Aorta (tissue), 5 donors: ENCODE data around the gene SLC9A9. TPM values are rescaled to one million over a fixed set of nuclear protein-coding genes. Genes with fewer than 3 reads are reported as not detected.

ENCODE experiments used
- ATAC-seq: fragments of 200-7000 bp; cut with Tn5 transposase; one replicate; pipeline ENCODE4 v1.9.1; 2022; ENCODE audit warnings: moderate library complexity; ENCODE audit not compliant: low FRiP score
- DNase-seq, 2 donors: peaks; one replicate each; pipeline ENCODE4 v3.0.0-alpha.2; 2020
- H3K27ac ChIP-seq, 2 donors: one replicate each; pipeline ENCODE4 v1.5.1; 2013; ENCODE audit warnings: low read length in 2 of 2, mild to moderate bottlenecking in 2 of 2, moderate library complexity in 2 of 2, control low read depth in 1 of 2, inconsistent platforms in 1 of 2, low read depth in 1 of 2
- H3K27me3 ChIP-seq, 2 donors: one replicate each; pipeline ENCODE4 v1.6.1; 2013; ENCODE audit warnings: control low read depth in 1 of 2, low read length in 1 of 2, mild to moderate bottlenecking in 1 of 2, moderate library complexity in 1 of 2; ENCODE audit not compliant: insufficient read depth in 2 of 2, control insufficient read depth in 1 of 2
- H3K36me3 ChIP-seq, 2 donors: one replicate each; pipeline ENCODE4 v1.6.1; 2013; ENCODE audit warnings: control low read depth in 1 of 2, low read length in 1 of 2, mild to moderate bottlenecking in 1 of 2; ENCODE audit not compliant: insufficient read depth in 2 of 2, control insufficient read depth in 1 of 2
- H3K4me1 ChIP-seq, 2 donors: one replicate each; pipeline ENCODE4 v1.6.1; 2013; ENCODE audit warnings: low read length in 2 of 2, control low read depth in 1 of 2, mild to moderate bottlenecking in 1 of 2, moderate library complexity in 1 of 2; ENCODE audit not compliant: insufficient read depth in 2 of 2, control insufficient read depth in 1 of 2
- H3K4me3 ChIP-seq, 2 donors: one replicate each; pipeline ENCODE4 v1.5.1; 2013; ENCODE audit warnings: low read length in 2 of 2, control low read depth in 1 of 2, mild to moderate bottlenecking in 1 of 2
- H3K9me3 ChIP-seq: one replicate; pipeline ENCODE4 v1.6.1; 2013; ENCODE audit warnings: mild to moderate bottlenecking, low read length; ENCODE audit not compliant: control insufficient read depth
- WGBS, 2 donors: extraction: QIAGEN DNeasy Blood & Tissue Kit; methylation state at CpG; one replicate each; pipeline ENCODE4 v1.1.7; 2013; 5-methylcytosine and 5-hydroxymethylcytosine counted together
- intact Hi-C, 2 donors: fragments of 100-400 bp; cut with DNase I; formaldehyde crosslinking; loops; one replicate each; pipeline versions ENCODE4 v1.14.2 to v1.15.0; 2022
- polyA plus RNA-seq, 2 donors: library from polyadenylated mRNA; stranded (reverse); fragments of 200-250 nt; gene quantifications; one replicate each; pipeline ENCODE4 v1.2.3, GENCODE V29; 2013
- total RNA-seq, 2 donors: library from RNA; stranded (reverse); fragmentation: NEBNext Ultra II Directional; extraction: Animal tissue kit (Norgen Biotek cat#: 25700); gene quantifications; one replicate each; pipeline ENCODE4 v1.2.1, GENCODE V29; 2021
- donor health status: healthy with polysubstance abuse.
- donor health status: Bipolar disorder and iron deficiency.
- donor health status: DM: no; HTN: no; CAD: no.
- donor health status: DM: no; HTN: no; CAD: no.
- donor health status: DM: yes; HTN: yes; CAD: no.

The SLC9A9 gene
- total and polyA plus RNA-seq, 4 donors: 7.3 to 45.8 (median 12.5) TPM

- intact Hi-C loops: no loop called here
- H3K4me1 ChIP-seq: no peaks in the 10 kb centered on the region
Measured at GRCh38 chr3:143597774-143598652, 250.3 kb downstream of the SLC9A9 start.

GRCh38 chr3:143596957-143597642, 251.2 kb downstream of the SLC9A9 start:
- no peaks in the 10 kb centered on the region for H3K36me3 ChIP-seq
- ATAC-seq (no peak), DNase-seq (no peak)
- 90 to 92% methylated on average over 18 of the region's 18 CpGs for WGBS, 2 donors
- no peak overlapping the region for H3K27ac ChIP-seq
- H3K27me3 ChIP-seq: no peaks in the 10 kb centered on the region
- no peak overlapping the region for H3K4me3 ChIP-seq
- intact Hi-C loops: no loop called here
- H3K9me3 ChIP-seq: no peaks in the 10 kb centered on the region
- no peaks in the 10 kb centered on the region for H3K4me1 ChIP-seq

More at GRCh38 chr3:143597774-143598652, 250.3 kb downstream of the SLC9A9 start:
- no peaks in the 10 kb centered on the region for H3K27me3 ChIP-seq
- WGBS, 2 donors: 86 to 89% methylated on average over 17 of the region's 17 CpGs
- no peak overlapping the region for H3K4me3 ChIP-seq
- no peak overlapping the region for H3K27ac ChIP-seq
- H3K36me3 ChIP-seq: no peaks in the 10 kb centered on the region
- ATAC-seq (no peak), DNase-seq (no peak)
- no peaks in the 10 kb centered on the region for H3K9me3 ChIP-seq

- no peaks in the 10 kb centered on the region for H3K4me1 ChIP-seq
Measured at GRCh38 chr3:143595456-143596077, 252.7 kb downstream of the SLC9A9 start.

GRCh38 chr3:143594206-143594605, 254.1 kb downstream of the SLC9A9 start:
- ATAC-seq (no peak), DNase-seq (no peak)
- no peak overlapping the region for H3K4me3 ChIP-seq
- H3K27ac ChIP-seq: no peak overlapping the region
- H3K4me1 ChIP-seq: no peaks in the 10 kb centered on the region
- H3K27me3 ChIP-seq: no peaks in the 10 kb centered on the region
- 86 to 87% methylated on average over 3 of the region's 3 CpGs for WGBS, 2 donors
- no peaks in the 10 kb centered on the region for H3K9me3 ChIP-seq
- intact Hi-C loops: no loop called here
- no peaks in the 10 kb centered on the region for H3K36me3 ChIP-seq

More at GRCh38 chr3:143595456-143596077, 252.7 kb downstream of the SLC9A9 start:
- intact Hi-C loops: no loop called here
- Histone ChIP-seq H3K36me3 (no peaks in the 10 kb centered on the region), H3K4me3 (no peak overlapping the region), H3K27me3 (no peaks in the 10 kb centered on the region), H3K9me3 (no peaks in the 10 kb centered on the region), H3K27ac (no peak overlapping the region)
- 82 to 83% methylated on average over 3 of the region's 3 CpGs for WGBS, 2 donors
- DNase-seq (no peak), ATAC-seq (no peak)

GRCh38 chr3:143590660-143591059, 257.6 kb downstream of the SLC9A9 start:
- Histone ChIP-seq H3K27ac (no peak overlapping the region), H3K36me3 (no peaks in the 10 kb centered on the region), H3K9me3 (no peaks in the 10 kb centered on the region), H3K4me3 (no peak overlapping the region), H3K4me1 (no peaks in the 10 kb centered on the region), H3K27me3 (no peaks in the 10 kb centered on the region)
- no peak for ATAC-seq
- no peak for DNase-seq
- intact Hi-C loops: no loop called here
- WGBS, 2 donors: 79 to 81% methylated on average over 3 of the region's 3 CpGs

- H3K27ac ChIP-seq: no peak overlapping the region
- ATAC-seq: no peak
Measured at GRCh38 chr3:143586576-143586975, 261.7 kb downstream of the SLC9A9 start.

DNA sequence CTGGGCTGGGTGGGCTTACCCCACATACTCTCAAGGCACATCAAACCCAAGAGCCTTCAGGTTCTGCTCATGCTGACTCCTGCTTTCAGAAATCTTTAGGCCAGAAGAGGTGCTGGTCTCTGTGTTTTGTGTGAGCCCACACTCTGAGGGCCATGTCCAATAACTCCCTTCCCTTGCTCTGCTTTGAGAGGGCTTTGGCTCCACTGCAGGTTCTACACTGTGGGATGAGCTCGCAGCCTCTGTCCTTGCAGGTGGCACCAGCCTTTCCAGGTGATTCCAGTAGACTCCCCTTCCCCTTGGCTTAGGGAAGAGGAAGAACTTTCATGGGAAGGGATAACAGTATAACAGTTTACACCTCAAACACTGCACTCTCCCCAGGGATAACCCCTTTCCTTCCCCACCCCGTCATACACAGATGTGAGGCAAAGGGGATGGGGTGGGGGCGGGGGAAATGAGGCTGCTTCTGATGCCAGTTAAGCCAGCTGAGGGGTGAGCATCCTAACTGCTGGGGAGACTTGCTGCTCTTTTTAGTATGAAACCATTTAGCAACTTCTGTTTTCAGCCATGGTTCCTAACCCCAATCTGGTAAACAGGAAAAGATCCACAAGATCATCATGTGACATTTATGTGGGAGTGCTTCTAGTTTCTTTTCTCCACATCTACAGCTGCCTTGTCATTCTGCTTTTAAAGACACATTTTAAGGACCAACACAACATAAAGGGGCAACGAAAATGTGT, 262.4 kb downstream of the SLC9A9 start:
- no peaks in the 10 kb centered on the region for H3K9me3 ChIP-seq
- intact Hi-C loops: no loop called here

More at GRCh38 chr3:143586576-143586975, 261.7 kb downstream of the SLC9A9 start:
- H3K9me3 ChIP-seq: no peaks in the 10 kb centered on the region
- intact Hi-C loops: no loop called here
- H3K4me1 ChIP-seq: no peaks in the 10 kb centered on the region
- no peaks in the 10 kb centered on the region for H3K27me3 ChIP-seq
- no peak overlapping the region for H3K4me3 ChIP-seq
- WGBS, 2 donors: 41 to 44% methylated on average over 2 of the region's 2 CpGs
- H3K36me3 ChIP-seq: no peaks in the 10 kb centered on the region
- DNase-seq: no peak

GRCh38 chr3:143584474-143584873, 263.8 kb downstream of the SLC9A9 start:
- no peak overlapping the region for H3K27ac ChIP-seq
- no peaks in the 10 kb centered on the region for H3K4me1 ChIP-seq
- no peaks in the 10 kb centered on the region for H3K27me3 ChIP-seq
- H3K4me3 ChIP-seq: no peak overlapping the region
- no peak for DNase-seq
- no peaks in the 10 kb centered on the region for H3K9me3 ChIP-seq
- intact Hi-C loops: no loop called here
- H3K36me3 ChIP-seq: no peaks in the 10 kb centered on the region
- no peak for ATAC-seq
- WGBS, 2 donors: 97 to 98% methylated on average over 1 of the region's 1 CpG

More for the DNA sequence above, 262.4 kb downstream of the SLC9A9 start:
- ATAC-seq (no peak), DNase-seq (no peak)
- WGBS, 2 donors: 86 to 89% methylated on average over 4 of the region's 4 CpGs
- Histone ChIP-seq H3K4me1 (no peaks in the 10 kb centered on the region), H3K27me3 (no peaks in the 10 kb centered on the region), H3K27ac (no peak overlapping the region), H3K36me3 (no peaks in the 10 kb centered on the region), H3K4me3 (no peak overlapping the region)
